Eye (tissue), 1 donor: ENCODE measurements around the gene CMTM1.

Experiments used
- DNase-seq: peaks from one replicate; pipeline ENCODE4 v3.0.0-alpha.2; 2015

The CMTM1 gene

GRCh38 chr16:66566051-66566901 is at the start of gene CMTM1:
TSS of gene CMTM1 (plus strand) at chr16:66566439. CDS start at chr16:66566514, 75 bp downstream.
- no peak for DNase-seq

GRCh38 chr16:66516509-66516807 is 49.8 kb upstream of the CMTM1 start:
- DNase-seq = no peak

- DNase-seq = peak; percentile 67
Measured at GRCh38 chr16:66516808-66517585, 49.2 kb upstream of the CMTM1 start.

- no peak for DNase-seq
Measured at GRCh38 chr16:66517586-66518263, 48.5 kb upstream of the CMTM1 start.

- DNase-seq = no peak
Measured at GRCh38 chr16:66519482-66520373, 46.5 kb upstream of the CMTM1 start.

GRCh38 chr16:66520406-66521170 is 45.7 kb upstream of the CMTM1 start:
- no peak for DNase-seq

GRCh38 chr16:66521252-66521713 is 45.0 kb upstream of the CMTM1 start:
- DNase-seq = no peak

GRCh38 chr16:66521951-66522771 is 44.1 kb upstream of the CMTM1 start:
- DNase-seq = no peak

- DNase-seq = no peak
Measured at GRCh38 chr16:66522816-66523590, 43.2 kb upstream of the CMTM1 start.

- no peak for DNase-seq
Measured at GRCh38 chr16:66523861-66524354, 42.3 kb upstream of the CMTM1 start.

GRCh38 chr16:66524601-66525164 is 41.6 kb upstream of the CMTM1 start:
- no peak for DNase-seq

- no peak for DNase-seq
Measured at GRCh38 chr16:66525396-66526180, 40.7 kb upstream of the CMTM1 start.

- DNase-seq = no peak
Measured at GRCh38 chr16:66528294-66528693, 37.9 kb upstream of the CMTM1 start.

- no peak for DNase-seq
Measured at GRCh38 chr16:66529475-66529874, 36.8 kb upstream of the CMTM1 start.

- no peak for DNase-seq
Measured at GRCh38 chr16:66534376-66534799, 31.9 kb upstream of the CMTM1 start.

- DNase-seq = no peak
Measured at GRCh38 chr16:66536525-66536924, 29.7 kb upstream of the CMTM1 start.

- no peak for DNase-seq
Measured at GRCh38 chr16:66537236-66537635, 29.0 kb upstream of the CMTM1 start.

- DNase-seq = no peak
Measured at GRCh38 chr16:66538910-66539309, 27.3 kb upstream of the CMTM1 start.
